Stromal cell of bone marrow (primary cell): Measurements from ENCODE around the gene RARA.
"Not testable (repeated sequence)": the region's sequence is repeated elsewhere in the genome, so short reads cannot be mapped to it uniquely, and the experiment has no call there.

Source experiments
- DNase-seq: peaks from one replicate; pipeline ENCODE4 v3.0.0-alpha.2; 2012; ENCODE audit warnings: low read depth

RARA gene

GRCh38 chr17:40358323-40359038 lies 49.5 kb downstream of the RARA start:
- peak; percentile 75 for DNase-seq

GRCh38 chr17:40360091-40360490 lies 51.1 kb downstream of the RARA start:
- no peak for DNase-seq

DNA sequence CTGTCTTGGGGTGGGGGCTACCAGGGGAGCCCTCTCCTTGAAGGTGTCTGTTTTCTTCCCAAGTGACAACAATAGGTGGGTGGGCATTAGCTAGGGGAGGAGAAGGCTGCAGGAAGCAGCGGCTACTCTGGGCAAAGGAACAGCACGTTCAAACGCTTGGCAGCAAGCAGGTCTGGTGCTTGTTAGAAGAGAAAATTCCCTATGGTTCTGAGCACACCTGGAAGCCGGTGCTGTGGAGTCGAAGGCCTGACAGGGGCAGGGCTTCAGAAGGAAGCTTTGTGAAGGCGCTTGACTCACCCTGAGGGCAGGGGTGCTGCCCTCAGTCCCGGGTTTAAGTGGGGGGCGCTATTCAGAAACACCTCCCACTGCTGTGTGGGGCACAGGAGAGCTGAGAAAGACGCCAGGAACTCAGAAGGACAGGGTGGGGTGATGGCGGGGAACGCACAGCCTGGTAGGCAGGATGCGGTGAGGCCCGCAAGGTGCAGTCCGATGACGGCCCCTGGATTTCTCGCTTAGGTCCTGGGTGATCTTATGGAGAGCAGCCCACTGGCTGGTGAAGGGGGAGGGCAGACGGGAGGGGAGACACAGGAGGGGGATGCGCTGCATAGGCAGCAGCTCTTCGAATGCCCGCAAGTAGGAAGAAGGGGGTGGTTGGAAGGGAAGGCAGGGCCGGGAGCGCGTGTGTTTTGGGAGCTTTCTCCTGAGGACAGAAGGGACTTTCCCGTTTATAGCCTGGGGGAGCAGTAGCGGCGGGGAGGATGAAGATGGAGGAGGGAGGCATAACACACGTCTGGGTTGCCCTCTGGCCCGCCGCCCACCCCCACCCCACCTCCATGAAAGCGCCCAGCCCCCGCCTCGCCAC lies 52.3 kb downstream of the RARA start:
- no peak for DNase-seq

GRCh38 chr17:40361925-40362695 lies 53.1 kb downstream of the RARA start:
- DNase-seq, result no peak

- no peak for DNase-seq
Observed at GRCh38 chr17:40362696-40363110, 53.7 kb downstream of the RARA start.

GRCh38 chr17:40363111-40363827 lies 54.3 kb downstream of the RARA start:
- DNase-seq, result no peak

DNA sequence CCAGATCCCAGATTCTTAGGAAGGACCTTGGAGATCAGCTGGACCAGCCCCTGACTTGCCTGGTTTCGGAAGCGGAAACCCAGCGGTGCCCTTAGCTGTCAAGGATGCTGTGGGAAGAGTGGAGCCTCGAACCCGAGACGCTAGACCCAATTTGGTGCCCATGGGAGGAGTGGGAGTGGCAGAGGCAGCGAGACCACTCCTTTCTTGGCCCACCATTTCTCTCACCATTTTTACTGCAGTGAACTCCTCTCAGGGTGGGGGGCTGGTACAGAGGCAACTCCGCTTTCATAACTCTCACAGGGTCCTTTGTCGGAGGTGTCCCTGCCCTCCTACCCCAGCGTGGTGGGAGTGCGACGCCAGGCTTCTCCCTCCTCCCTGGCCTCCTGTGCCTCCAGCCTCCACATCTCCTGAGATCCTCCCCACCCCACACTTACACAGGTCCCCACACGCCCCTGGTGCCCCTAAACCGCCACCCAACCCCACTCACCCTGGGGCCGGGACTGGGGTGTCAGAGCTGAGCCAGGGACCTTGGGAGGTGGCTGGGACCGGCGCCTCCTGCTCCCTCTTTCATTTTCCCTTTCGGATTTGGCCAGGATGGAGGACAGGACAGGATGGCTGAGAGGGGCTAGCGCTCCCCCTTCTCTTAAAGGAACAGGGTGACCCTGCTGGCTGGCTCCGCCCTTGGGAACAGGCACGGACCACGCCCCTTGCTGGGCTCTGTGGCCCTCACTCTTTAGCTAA lies 55.3 kb downstream of the RARA start, which contains the start of gene GJD3:
Gene GJD3, minus strand, starts transcription at position 617 of the 741 bp plus-strand sequence. CDS start 922 bp downstream, outside the sequence.
- DNase-seq, result no peak

DNA sequence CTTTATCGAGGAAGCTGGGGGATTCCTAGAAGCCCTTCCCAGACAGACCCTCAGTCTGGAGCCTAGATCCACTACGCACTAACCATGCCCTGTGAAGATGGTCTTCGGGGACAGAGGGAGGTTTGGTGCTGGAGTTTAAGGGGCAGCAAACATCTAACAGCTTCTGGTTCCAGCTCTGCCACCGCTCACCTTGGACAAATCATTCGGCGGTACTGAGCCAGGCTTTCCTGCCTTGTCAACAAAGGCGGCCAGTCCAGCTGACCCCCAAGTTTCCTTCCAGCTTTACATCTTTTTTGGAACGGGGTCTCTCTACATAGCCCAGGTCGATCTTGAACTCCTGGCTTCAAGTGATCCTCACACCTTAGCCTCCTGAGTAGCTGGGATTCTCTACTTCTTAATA lies 55.9 kb downstream of the RARA start:
- DNase-seq, result no peak

DNA sequence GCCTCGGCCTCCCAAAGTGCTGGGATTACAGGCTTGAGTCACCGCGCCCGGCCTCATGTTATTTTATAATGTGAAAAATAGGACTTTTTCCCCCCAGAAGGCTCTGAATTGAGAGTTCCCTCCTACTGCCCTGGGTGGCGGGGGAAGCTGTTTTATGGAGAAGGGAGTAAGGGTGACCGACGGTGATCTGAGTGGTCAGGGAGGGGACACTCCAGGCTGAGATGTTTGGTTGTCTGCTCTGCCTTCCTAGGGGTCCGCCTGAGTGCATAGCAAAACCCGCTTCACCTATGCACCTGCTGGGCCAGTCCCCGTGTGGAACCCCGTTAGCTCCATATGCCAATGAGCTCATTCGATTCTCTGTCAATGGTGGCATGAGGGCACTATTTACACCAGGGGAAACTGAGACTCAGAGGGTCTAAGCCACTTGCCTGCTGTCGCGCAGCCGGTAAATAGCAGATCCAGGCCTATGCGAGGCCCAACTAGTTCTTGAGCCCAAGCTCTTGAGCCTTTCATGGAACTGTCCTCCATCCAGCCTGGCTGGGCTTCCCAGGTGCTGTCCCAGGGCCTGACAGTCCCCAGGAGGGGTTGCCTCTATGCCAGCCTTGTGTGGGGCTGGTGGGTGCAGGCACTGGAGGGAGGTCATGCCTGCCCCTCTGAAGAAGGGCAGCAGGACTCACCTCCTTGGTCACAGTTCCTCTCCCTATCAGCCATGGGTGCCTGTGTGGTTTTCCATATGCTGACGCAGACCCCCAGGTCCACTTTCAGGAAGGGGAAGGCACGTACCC lies 57.3 kb downstream of the RARA start:
- DNase-seq, result no peak

DNA sequence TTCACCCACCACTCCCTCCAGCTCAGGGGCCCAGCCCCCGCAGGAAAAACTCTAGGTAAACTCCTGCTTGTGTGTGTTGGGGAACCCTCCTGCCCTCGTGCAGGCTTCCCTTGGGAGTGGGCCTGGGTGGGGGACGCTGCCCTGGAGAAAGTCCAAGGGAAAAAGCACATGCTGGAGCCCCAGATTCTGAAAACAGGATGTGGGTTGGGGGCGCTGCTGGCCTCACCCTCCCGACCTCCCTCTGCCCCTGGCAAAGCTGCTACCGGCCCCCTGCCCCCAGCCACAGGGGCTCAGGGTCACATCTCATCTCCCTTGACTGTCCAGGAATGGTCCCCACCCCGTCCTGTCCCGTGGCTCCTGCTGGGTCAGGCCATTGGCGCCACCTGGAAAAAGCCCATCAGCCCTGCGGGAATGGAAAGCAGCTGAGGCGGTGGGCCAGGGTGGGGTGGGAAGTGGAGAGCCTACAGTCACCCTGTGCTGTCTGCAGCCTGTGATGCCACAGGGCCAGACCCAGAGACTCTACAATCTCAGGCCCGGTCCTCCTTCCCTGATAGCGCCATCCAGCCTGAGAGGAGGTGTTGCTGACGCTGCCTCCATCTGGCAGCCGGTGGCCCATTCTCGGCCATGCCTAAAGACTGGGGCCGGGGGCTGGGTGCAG lies 58.0 kb downstream of the RARA start:
- no peak for DNase-seq

GRCh38 chr17:40367728-40368127 lies 58.7 kb downstream of the RARA start:
- DNase-seq, result not testable (repeated sequence)

DNA sequence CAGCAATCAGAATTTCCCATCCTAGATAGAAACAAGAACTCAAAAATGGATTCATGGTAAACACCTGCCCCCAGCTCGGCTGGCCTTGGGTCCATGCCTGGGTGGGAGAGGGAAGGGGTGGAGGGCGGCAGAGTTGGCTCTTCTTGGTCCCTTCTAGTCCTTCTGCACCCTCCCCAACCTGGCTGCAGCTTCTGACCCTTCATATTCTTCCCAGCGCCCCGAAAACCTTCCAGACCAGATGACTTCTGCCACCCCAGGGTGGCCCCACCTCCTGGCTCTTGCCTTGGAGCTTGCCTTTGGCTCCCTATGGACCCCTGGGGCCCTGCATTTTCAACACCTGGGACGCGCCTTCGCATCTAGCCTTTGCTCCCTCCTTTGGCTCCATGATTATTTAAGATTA lies 60.9 kb downstream of the RARA start:
- DNase-seq, result no peak

GRCh38 chr17:40371261-40371929 lies 62.4 kb downstream of the RARA start:
- no peak for DNase-seq

DNA sequence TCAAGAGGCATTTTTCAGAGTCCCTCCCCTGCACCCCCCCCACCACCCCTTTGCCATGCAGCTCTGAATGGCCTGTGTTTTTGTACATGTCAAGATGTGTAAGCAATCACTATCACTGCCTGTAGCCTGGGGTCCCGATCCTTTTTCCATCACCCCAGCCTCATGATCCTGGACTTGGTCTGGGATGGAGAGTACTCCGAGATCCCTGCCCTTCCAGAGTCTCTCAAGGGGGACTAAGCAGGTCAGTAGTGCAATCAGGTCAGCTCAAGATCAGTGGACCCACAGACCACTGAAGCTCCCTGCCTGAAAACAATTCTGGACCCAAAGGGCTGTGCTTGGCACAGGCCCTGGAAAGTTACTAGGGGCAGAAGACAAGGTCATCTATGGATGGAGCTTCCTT lies 63.1 kb downstream of the RARA start:
- no peak for DNase-seq

GRCh38 chr17:40372644-40373043 lies 63.7 kb downstream of the RARA start:
- not testable (repeated sequence) for DNase-seq

- DNase-seq, result peak; percentile 58
Observed at GRCh38 chr17:40373324-40373723, 64.3 kb downstream of the RARA start.

DNA sequence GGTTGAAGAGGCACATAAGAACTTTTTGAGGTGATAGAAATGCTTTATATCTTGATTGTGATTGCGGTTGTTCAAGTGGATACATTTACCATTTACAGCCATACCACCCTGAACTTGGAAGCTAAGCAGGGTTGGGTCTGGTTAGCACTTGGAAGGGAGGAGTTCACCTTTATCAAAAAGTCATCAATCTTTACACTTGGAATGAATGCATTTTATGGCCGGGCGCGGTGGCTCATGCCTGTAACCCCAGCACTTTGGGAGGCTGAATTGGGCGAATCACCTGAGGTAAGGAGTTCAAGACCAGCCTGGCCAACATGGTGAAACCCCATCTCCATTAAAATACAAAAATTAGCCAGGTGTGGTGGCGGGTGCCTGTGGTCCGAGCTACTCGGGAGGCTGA lies 65.0 kb downstream of the RARA start:
- no peak for DNase-seq

GRCh38 chr17:40374821-40375498 lies 66.0 kb downstream of the RARA start:
- DNase-seq, result no peak

DNA sequence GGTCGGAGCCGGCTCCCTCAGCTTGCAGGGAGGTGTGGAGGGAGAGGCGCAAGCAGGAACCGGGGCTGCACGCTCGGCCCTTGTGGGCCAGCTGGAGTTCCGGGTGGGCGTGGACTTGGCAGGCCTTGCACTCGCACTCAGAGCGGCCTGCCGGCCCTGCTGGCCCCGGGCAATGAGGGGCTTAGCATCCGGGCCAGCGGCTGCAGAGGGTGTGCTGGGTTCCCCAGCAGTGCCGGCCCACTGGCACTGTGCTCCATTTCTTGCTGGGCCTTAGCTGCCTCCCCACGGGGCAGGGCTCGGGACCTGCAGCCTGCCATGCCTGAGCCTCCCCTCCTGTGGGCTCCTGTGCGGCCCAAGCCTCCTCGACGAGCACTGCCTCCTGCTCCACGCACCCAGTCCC lies 66.8 kb downstream of the RARA start:
- DNase-seq, result not testable (repeated sequence)
